Stimulated activated CD8-positive, alpha-beta memory T cell treated with anti-CD3 and anti-CD28 coated beads, Interleukin-15, amount 100 ng/mL, for 24 hours (primary cell): Measurements from ENCODE around the gene SORL1.
"Not testable (repeated sequence)": the region's sequence is repeated elsewhere in the genome, so short reads cannot be mapped to it uniquely, and the experiment has no call there.

Experiments
- DNase-seq: peaks from one replicate; pipeline ENCODE4 v3.0.0-alpha.2; 2020; ENCODE audit warnings: low read depth

SORL1 gene

DNA sequence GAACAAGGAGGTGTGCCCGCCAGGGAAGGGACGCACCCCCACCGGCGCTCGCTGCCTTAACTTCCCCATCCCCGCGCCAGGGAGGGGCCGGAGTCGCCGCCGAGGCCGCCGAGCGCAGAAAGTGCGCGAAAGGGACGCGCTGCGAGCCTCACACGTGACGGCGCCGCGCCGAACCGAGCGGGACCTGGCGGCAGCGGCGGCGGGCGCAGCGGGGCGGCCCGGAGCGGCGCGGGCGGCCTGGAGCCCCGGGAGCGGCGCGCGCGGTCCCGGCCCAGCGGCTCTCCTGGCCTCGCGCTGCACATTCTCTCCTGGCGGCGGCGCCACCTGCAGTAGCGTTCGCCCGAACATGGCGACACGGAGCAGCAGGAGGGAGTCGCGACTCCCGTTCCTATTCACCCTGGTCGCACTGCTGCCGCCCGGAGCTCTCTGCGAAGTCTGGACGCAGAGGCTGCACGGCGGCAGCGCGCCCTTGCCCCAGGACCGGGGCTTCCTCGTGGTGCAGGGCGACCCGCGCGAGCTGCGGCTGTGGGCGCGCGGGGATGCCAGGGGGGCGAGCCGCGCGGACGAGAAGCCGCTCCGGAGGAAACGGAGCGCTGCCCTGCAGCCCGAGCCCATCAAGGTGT, at the start of gene SORL1:
TSS of gene SORL1 (plus strand) at position 329 of the 623 bp plus-strand sequence. CDS start at position 347, 18 bp downstream.
- DNase-seq: peak; percentile 47

DNA sequence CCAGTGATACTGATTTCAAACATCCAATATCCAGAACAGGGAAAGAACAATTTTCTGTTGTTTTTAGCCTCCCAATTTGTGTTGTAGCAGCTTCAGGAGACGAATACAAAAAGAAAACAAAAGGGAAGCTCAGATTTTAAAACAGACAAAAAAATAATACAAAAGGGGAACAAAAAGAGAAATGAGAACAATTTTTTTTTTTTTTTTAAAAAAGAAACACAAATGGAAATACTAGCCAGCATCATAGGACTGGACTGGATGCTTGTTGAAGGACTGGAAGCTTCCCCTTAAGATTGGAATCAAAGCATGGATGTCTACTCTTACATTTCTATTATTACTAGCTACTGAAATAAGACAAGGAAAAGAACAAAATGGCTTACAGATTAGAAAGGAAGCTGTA, 46.5 kb upstream of the SORL1 start:
- no peak for DNase-seq

DNA sequence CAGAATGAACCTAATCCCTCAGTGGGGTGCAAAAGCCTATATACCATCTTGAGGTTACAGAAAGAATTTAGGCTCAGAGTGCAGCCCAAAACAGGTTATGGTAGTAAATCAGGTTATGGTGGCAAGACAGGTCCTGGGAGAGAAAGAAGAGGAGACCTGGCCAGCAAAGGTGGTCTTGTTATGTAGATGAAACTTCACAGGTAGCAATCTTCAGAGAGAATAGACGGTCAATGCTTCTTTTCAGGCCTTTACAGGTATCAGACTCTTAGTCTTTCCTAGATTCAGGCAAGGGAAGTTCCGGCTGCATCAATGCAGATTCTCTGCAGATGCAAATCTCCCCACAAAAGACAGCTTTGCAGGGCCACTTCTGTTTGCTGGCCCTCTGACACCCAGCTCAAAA, 45.8 kb upstream of the SORL1 start:
- no peak for DNase-seq

DNA sequence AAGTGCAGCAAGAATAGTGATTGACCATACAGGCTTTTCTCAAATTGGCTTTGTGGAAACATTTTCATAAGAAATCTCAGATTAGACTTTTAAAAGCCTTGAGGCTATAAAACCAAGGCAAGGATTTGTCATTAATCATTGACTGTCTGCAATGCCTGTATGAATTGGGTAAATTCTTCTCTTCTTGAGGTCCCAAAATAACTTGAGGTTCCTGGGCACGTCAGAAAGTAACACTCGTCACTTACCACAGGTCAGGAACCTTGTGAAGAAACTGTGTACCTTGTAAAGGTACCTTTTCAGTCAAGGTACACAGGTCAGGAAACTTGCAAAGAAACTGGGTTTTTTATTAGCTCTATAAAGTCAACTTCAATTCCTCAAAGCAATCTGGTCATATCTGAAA, 43.3 kb upstream of the SORL1 start:
- no peak for DNase-seq

- not testable (repeated sequence) for DNase-seq
Observed at GRCh38 chr11:121410041-121410440, 42.1 kb upstream of the SORL1 start.

GRCh38 chr11:121411330-121411729, 40.8 kb upstream of the SORL1 start:
- DNase-seq: not testable (repeated sequence)

- no peak for DNase-seq
Observed at GRCh38 chr11:121412000-121412587, 40.0 kb upstream of the SORL1 start.

GRCh38 chr11:121412711-121413415, 39.3 kb upstream of the SORL1 start:
- DNase-seq: no peak

DNA sequence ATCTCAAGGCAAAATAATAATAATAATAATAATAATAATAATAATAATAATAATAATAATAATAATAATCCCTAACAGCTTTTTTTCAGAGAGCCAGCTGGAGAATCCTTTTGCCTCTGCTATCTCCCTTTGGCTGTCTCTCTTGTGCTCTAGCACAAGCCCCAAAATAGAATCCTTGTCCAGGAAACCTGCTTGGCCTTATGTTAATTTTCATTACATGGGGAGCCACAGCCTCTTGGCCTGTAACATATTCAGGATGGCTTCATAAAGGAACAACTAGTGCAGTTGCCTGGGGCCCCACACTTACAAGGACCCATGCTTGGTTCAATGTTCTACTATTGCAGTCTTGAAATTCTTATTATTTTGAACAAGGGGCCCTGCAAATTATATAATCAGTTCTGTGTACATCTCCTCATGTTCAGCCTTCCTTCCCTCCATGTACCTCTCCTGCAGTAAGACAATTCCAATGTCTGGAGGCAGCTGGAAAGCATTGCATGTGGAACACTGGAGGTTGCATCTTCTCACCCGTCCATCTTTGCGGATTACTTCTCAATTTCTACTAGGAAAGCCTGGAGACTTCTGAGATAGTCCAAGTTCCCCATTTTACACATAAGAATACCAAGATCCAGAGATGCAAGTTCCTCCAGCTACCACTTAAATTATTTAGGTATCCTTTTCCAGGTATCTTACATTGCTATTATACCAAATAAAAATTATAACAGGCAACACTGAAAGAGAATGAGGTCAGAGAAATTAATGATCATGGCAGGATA, 37.8 kb upstream of the SORL1 start:
- DNase-seq: no peak

DNA sequence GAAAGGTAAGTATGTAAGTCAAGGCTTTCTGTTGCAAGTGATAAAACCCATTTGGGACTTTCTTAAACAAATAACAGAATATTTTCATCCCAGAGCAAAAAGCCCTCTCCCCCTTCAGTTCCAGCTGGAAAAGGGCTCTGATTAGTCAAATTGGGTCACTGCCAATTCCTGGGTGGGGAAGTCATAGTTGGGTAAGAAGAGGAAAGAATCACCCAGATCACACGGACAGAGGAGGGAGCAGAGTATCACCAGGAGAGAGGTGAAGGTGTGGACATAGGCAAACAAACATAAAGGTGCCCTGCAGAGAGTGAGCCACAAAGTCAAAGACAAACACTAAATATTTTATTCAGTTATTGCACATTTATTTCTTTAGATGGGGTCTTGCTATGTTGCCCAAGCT, 36.3 kb upstream of the SORL1 start:
- DNase-seq: no peak

- no peak for DNase-seq
Observed at GRCh38 chr11:121417055-121417551, 35.0 kb upstream of the SORL1 start.

DNA sequence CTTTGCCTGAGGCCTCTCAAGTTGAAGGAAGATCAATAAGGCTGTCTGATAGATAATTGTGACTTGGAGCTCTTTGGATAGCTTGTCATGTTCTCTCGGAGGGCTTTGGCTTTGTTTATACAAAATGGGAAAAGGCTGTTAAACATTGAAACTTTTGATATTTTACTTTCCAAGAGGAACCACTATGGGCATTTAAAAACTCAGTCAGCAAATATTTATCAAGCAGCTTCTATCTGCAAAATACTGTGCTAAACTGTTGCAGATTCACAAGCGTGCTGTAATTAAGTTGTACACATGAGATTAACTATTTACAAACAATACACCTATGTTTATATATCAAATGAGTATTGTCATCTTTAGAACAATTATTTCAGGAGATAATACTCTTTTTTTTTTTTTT, 34.5 kb upstream of the SORL1 start:
- no peak for DNase-seq

DNA sequence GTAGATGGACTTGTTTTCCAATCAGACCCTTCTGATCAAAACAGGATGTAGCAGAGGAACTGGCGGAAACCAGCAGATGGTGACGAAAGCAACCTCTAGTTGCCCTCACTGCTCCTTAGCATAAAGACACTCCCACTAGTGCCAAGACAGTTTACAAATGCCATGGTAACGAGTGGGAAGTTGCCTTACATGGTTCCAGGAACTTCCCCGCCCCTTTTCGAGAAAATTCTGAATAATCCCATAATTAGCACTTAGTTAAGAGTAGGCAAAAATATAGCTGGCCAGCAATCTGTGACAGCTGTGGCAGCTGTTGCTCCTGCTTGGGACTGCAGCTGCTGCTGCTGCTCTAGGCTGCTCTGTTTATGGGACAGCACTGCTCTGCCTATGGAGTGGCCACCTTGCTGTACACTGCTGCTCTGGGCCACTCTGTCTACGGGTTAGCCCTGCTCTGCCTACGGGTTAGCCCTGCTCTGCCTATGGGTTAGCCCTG, 33.4 kb upstream of the SORL1 start:
- DNase-seq: no peak

DNA sequence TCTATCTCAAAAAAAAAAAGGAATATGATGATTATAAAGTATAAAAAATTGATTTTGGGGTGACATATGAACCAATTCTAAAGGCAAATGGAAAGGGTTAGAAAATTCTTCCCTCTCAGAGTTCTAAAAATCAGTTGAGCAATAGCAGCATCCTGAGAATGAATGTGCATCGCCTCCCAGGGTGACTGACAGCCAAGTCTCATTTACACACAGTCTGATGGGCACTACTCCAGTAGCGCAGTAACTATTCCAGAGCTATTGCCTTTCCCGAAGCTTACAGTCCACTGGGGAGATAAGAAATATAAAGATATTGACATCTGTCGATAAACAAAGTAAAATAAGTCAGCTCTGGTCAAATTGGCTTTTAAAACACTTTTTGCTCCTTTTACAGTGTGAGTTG, 32.3 kb upstream of the SORL1 start:
- DNase-seq: no peak

DNA sequence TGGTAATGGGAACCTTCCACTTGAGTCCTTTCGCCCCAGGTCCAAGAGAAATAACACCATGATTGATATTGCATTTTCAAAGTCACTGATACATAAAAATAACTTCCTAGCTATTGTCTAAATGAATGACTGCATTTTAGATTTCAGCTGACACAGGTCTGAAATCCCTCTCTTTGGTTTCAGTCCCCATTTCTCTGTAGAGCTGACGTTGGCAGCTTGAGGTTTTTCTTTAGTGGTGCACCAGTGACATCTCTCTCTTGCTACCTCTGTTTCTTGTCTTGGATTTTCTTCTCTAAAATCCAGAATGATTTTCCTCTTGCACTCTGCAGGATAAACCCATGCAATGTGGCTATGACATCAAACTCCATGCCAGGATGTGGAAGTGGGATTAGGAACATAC, 31.7 kb upstream of the SORL1 start:
- DNase-seq: no peak

- no peak for DNase-seq
Observed at GRCh38 chr11:121421149-121421901, 30.8 kb upstream of the SORL1 start.

DNA sequence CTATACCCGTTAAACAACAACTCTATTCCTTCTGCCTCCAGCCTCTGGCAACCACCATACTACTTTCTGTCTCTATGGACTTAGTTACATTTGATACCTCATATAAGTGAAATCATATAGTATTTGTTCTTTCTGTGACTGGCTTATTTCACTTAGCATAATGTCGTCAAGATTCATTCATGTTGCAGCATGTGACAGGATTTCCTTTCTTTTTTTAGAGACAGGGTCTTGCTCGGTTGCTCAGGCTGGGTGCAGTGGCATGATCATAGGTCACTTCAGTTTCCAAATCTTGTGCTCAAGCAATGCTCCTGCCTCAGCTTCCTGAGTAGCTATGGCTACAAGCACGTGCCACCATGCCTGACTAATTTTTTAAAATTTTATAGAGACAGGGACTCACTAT, 29.4 kb upstream of the SORL1 start:
- DNase-seq: no peak

GRCh38 chr11:121425828-121426227, 26.3 kb upstream of the SORL1 start:
- no peak for DNase-seq

GRCh38 chr11:121426476-121427399, 25.4 kb upstream of the SORL1 start:
- DNase-seq: peak; percentile 31

- DNase-seq: no peak
Observed at GRCh38 chr11:121427400-121427744, 24.7 kb upstream of the SORL1 start.

- no peak for DNase-seq
Observed at GRCh38 chr11:121429556-121429955, 22.6 kb upstream of the SORL1 start.
